CD4-positive, CD25-positive, alpha-beta regulatory T cell (primary cell): ENCODE results near the gene GALM. TPM values are rescaled to one million over a fixed set of nuclear protein-coding genes. Genes with fewer than 3 reads are reported as not detected.

Experiments used
- polyA plus RNA-seq, 4 donors: library from polyadenylated mRNA; unstranded; fragments of 300-500 nt; fragmentation: Illumina TruSeq; gene quantifications; one replicate each; pipeline ENCODE4 v1.2.3, GENCODE V29; 2021
- total RNA-seq: library from RNA; stranded (reverse); gene quantifications from one replicate; pipeline ENCODE4 v1.2.3, GENCODE V29; 2022

Gene GALM
- total and polyA plus RNA-seq, 5 donors from 2014 or later = 46.8 to 75.2 (median 49.1) TPM

Other genes starting within 250 kb of the GALM start
- gene HNRNPLL, start 63.2 kb upstream of the GALM start, total RNA-seq = 124 TPM
- 10 to 100 TPM; 59.6 to 81.3 (median 69.9) TPM for gene HNRNPLL, start 63.2 kb upstream of the GALM start, polyA plus RNA-seq
- gene SRSF7, start 85.2 kb downstream of the GALM start, total RNA-seq = 584 TPM
- 100 to 1,000 TPM; 186 to 278 (median 203) TPM for gene SRSF7, start 85.2 kb downstream of the GALM start, polyA plus RNA-seq
- 5.1 TPM for gene GEMIN6, start 112.1 kb downstream of the GALM start, total RNA-seq
- gene GEMIN6, start 112.1 kb downstream of the GALM start, polyA plus RNA-seq = 10 to 100 TPM; 13.4 to 20.6 (median 15.3) TPM
- gene DHX57, start 209.8 kb downstream of the GALM start, total RNA-seq = 18.0 TPM
- gene DHX57, start 209.8 kb downstream of the GALM start, polyA plus RNA-seq = 1 to 10 TPM; 6.2 to 9.2 (median 7.4) TPM
- gene MORN2, start 209.9 kb downstream of the GALM start, total RNA-seq = 1.5 TPM
- 1 to 10 TPM; 4.5 to 8.0 (median 6.3) TPM for gene MORN2, start 209.9 kb downstream of the GALM start, polyA plus RNA-seq
- not detected for gene ARHGEF33, start 223.8 kb downstream of the GALM start, total RNA-seq
- gene ARHGEF33, start 223.8 kb downstream of the GALM start, polyA plus RNA-seq = under 1 TPM in 1 of 4 donors, not detected in 3; 0.16 TPM